OCI-LY7 (cell line): Measurements from ENCODE around the gene ZBTB22.
"Not testable (repeated sequence)": the region's sequence is repeated elsewhere in the genome, so short reads cannot be mapped to it uniquely, and the experiment has no call there.

Source experiments
- CTCF ChIP-seq: fragments of 200-600 bp; sonication (generic); conservative IDR thresholded peaks from 2 replicates; pipeline ENCODE4 v1.5.1; 2014; ENCODE audit warnings: mild to moderate bottlenecking, antibody characterized with exemption, low read length, moderate library complexity, mixed read lengths
- EZH2phosphoT487 ChIP-seq: fragments of 200-600 bp; sonication (generic); IDR thresholded peaks from 2 replicates; pipeline ENCODE4 v1.6.1; 2018; ENCODE audit warnings: low read depth, borderline replicate concordance, mild to moderate bottlenecking, mixed run types, antibody characterized with exemption, low read length, moderate library complexity, mixed read lengths

- not testable (repeated sequence) for TF ChIP-seq CTCF, EZH2phosphoT487
Measured at GRCh38 chr6:33343606-33343952, 26.0 kb upstream of the ZBTB22 start.
